Transverse colon (tissue), 3 donors: ENCODE results near the gene ATF7IP2.

ENCODE experiments used
- CTCF ChIP-seq, 5 experiments: fragments of 200-600 bp in 3 of 5; fragments of 450-650 bp in 2 of 5; sonication (generic) in 3 of 5; IDR thresholded peaks; 1 replicate in 2 of 5; 2 replicates in 3 of 5; pipeline ENCODE4 v1.5.1; 2016 to 2017; ENCODE audit warnings: antibody characterized with exemption in 5 of 5, inconsistent platforms in 3 of 5, mild to moderate bottlenecking in 2 of 5, moderate library complexity in 1 of 5
- EP300 ChIP-seq: sonication (generic); formaldehyde crosslinking; IDR thresholded peaks from one replicate; pipeline ENCODE4 v1.6.1; 2017; ENCODE audit warnings: antibody characterized with exemption, low read depth
- POLR2A ChIP-seq: fragments of 450-650 bp; IDR thresholded peaks from one replicate; pipeline ENCODE4 v1.6.1; 2016; ENCODE audit warnings: antibody characterized with exemption, mild to moderate bottlenecking, moderate library complexity

- TF ChIP-seq CTCF (IDR thresholded peaks at IDR 0.05) (no peak), POLR2A (no peak), EP300 (no peak)
These were observed 45.8 kb upstream of the ATF7IP2 start for GRCh38 chr16:10339777-10340732.
